ENCODE results near the gene APOC4. TPM values are rescaled to one million over a fixed set of nuclear protein-coding genes. Genes with fewer than 3 reads are reported as not detected.
A peak's percentile ranks its signal among the peaks of the same experiment; 100 is the strongest.

The APOC4 gene
- total RNA-seq, 1 experiment from 2014 or later: not detected

DNA sequence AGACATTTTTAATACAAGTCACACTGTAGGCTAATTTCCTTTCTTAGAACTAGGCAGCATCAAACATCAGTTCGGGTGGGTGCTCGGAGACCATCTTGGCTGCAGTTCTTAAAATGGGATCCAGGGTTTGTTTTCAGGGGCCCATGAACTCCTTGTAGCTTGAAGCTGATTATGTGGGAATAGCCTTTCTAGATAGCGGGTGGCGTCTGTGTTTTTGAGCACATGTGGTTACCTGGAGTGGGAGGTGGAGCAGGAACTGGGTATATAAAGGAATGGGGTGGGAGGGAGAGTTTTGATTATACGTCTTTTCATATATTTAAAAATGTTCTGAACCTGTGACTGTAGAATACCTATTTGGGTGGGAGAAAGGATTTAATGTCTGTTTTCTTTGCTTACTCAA lies 26.1 kb downstream of the APOC4 start:
- Mint-ChIP-seq H3K36me3 (ENCODE audit: insufficient read depth in 1 of 3, low read depth in 3 of 3) (peaks cover 9 to 38% (median 29%) of the 10 kb centered on the region in 3 experiments; a peak in 6 of 7 replicates), H3K4me1 (no peaks in the 10 kb centered on the region), H3K27me3 (ENCODE audit: low read depth) (no peaks in the 10 kb centered on the region), H3K27ac (0 out of 7 replicates have a peak overlapping the region, but pooled peaks of 1 of the 3 experiments have one; percentile 93), H3K4me3 (no peak overlapping the region), H3K9me3 (no peaks in the 10 kb centered on the region)
- H3K27ac ChIP-seq (ENCODE audit: insufficient read length, low read depth, low read length): no peak overlapping the region
- no peaks in the 10 kb centered on the region for H3K79me1 ChIP-seq (ENCODE audit: insufficient read depth, low read depth, low read length, poor library complexity, severe bottlenecking)
- no peak overlapping the region for H2BK15ac ChIP-seq (ENCODE audit: low read depth, low read length)
- TF ChIP-seq, protein P1, sequence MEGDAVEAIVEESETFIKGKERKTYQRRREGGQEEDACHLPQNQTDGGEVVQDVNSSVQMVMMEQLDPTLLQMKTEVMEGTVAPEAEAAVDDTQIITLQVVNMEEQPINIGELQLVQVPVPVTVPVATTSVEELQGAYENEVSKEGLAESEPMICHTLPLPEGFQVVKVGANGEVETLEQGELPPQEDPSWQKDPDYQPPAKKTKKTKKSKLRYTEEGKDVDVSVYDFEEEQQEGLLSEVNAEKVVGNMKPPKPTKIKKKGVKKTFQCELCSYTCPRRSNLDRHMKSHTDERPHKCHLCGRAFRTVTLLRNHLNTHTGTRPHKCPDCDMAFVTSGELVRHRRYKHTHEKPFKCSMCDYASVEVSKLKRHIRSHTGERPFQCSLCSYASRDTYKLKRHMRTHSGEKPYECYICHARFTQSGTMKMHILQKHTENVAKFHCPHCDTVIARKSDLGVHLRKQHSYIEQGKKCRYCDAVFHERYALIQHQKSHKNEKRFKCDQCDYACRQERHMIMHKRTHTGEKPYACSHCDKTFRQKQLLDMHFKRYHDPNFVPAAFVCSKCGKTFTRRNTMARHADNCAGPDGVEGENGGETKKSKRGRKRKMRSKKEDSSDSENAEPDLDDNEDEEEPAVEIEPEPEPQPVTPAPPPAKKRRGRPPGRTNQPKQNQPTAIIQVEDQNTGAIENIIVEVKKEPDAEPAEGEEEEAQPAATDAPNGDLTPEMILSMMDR (conservative IDR thresholded peaks at IDR 0.05): no peak
- H3K27me3 ChIP-seq (ENCODE audit: insufficient read depth, low read length): no peaks in the 10 kb centered on the region
- no peak overlapping the region for H2BK20ac ChIP-seq (ENCODE audit: low read depth, low read length, poor library complexity, severe bottlenecking)
- 100% methylated on average over 1 of the region's 5 CpGs for WGBS (ENCODE audit: extremely low coverage, insufficient read length, low lambda C conversion rate)
- H3K18ac ChIP-seq (ENCODE audit: insufficient read length, low read depth, low read length): no peak overlapping the region
- no peak overlapping the region for H3T11ph ChIP-seq (ENCODE audit: low read length)
- H3K79me2 ChIP-seq (ENCODE audit: insufficient read depth, low read length): no peaks in the 10 kb centered on the region
- H3K56ac ChIP-seq (ENCODE audit: insufficient read length, low read depth, low read length): no peak overlapping the region
- no peak overlapping the region for H3K9ac ChIP-seq (ENCODE audit: extremely low read depth, insufficient read length, low read length)
- H2AFZ ChIP-seq (ENCODE audit: low read length): no peak overlapping the region
- H4K8ac ChIP-seq (replicated peaks; ENCODE audit: insufficient read length, low read depth, low read length): no peak overlapping the region
- no peak overlapping the region for H3K4ac ChIP-seq (ENCODE audit: low read depth, low read length)
- no peaks in the 10 kb centered on the region for H3K4me1 ChIP-seq (ENCODE audit: insufficient read depth, low read length)
- H2BK120ac ChIP-seq (ENCODE audit: low read depth, low read length, poor library complexity, severe bottlenecking): no peak overlapping the region
- no peak overlapping the region for H4K91ac ChIP-seq (ENCODE audit: insufficient read length, low read depth, low read length)
- H4K5ac ChIP-seq (ENCODE audit: insufficient read length, low read depth, low read length): no peak overlapping the region
- H2BK12ac ChIP-seq (ENCODE audit: insufficient read length, low read depth, low read length): no peak overlapping the region
- no peaks in the 10 kb centered on the region for H4K20me1 ChIP-seq (ENCODE audit: control insufficient read depth, insufficient read depth, insufficient read length)
- H2BK5ac ChIP-seq (ENCODE audit: insufficient read length, low read length): no peak overlapping the region
- no peak overlapping the region for H3K14ac ChIP-seq (ENCODE audit: insufficient read depth, low read length)
- no peaks in the 10 kb centered on the region for H3K23me2 ChIP-seq (ENCODE audit: insufficient read length, low read depth, low read length, poor library complexity, severe bottlenecking)
- DNase-seq: no peak
- no peak overlapping the region for H3K23ac ChIP-seq (ENCODE audit: insufficient read length, low read depth, low read length)
- no peaks in the 10 kb centered on the region for H3K9me3 ChIP-seq (ENCODE audit: control insufficient read depth, low read depth, low read length)
- no peak overlapping the region for H2AK5ac ChIP-seq (ENCODE audit: insufficient read length, low read length)
- no peak overlapping the region for H3K4me2 ChIP-seq (ENCODE audit: insufficient read depth, insufficient read length, low read length)

Measured in H9 (cell line).